Measurements from ENCODE around the gene ST3GAL3.

Gene ST3GAL3

DNA sequence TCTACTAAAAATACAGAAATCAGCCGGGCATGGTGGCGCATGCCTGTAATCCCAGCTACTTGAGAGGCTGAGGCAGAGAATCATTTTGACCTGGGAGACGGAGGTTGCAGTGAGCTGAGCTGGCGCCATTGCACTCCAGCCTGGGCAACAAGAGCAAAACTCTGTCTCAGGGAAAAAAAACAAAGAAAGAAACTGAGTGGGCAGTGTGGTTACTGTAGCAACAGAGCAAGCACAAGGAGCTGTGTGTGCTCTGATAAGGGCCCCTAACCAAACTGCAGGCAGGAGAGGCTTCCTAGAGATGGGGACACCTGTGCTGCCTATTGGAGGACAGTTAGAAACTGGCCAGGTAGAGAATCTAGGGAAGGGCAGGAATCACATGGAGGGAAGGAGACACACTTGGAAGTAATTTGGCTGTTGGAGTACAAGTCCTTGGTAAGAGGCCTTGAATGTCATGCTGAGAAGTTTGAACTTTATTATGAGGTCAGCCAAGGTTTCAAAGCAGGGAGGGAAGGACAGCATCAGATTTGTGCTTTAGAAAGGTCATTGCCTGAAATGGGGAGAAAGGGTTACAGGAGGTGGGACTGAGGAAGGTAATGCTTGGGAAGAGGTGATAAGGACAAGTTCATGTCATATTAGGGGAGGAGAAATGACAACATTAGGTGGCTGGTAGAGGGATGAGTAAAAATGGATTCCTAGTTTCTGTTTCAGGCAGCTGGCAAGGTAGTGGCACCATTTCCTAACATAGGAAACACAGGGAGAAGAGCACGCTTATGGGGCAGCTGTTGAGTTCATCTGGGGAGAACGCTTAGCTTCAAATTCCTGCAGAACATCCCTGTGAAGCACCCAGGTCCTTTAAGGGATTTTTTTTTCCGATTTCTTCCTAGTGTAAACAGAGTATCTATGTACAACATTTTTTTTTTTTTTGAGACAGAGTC lies 157.0 kb downstream of the ST3GAL3 start:
- no peaks in the 10 kb centered on the region for H3K4me1 ChIP-seq (ENCODE audit: control insufficient read depth, insufficient read depth, low read length, poor library complexity, severe bottlenecking)
- H3K36me3 ChIP-seq (ENCODE audit: control insufficient read depth, insufficient read depth, low read length): no peaks in the 10 kb centered on the region
- 93 to 99% methylated on average over 5 of the region's 7 CpGs for WGBS, 2 experiments (ENCODE audit: insufficient coverage in 2 of 2)
- no peaks in the 10 kb centered on the region for H3K9me3 ChIP-seq (ENCODE audit: control insufficient read depth, low read length)
- no peak overlapping the region for H3K27ac ChIP-seq (ENCODE audit: low read depth, low read length, severe bottlenecking)
- H3K4me3 ChIP-seq (ENCODE audit: extremely low read depth, insufficient read depth, low read length, poor library complexity, severe bottlenecking): no peak overlapping the region

DNA sequence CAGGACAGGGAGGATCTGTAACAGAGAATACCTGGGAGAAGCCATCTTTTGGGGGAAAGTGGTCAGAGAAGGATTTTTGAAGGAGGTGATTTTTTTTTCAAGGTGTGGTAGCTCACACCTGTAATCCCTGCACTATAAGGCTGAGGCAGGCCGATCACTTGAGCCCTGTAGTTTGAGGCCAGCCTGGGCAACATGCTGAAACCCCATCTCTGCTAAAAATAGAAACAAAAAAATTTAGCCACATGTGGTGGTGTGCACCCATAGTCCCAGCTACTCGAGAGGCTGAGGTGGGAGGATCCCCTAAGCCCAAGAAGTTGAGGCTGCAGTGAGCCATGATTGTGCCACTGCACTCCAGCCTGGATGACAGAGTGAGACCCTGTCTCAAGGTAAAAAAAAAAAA lies 158.9 kb downstream of the ST3GAL3 start:
- WGBS, 2 experiments (ENCODE audit: insufficient coverage in 2 of 2): 100% methylated on average over 1 to 2 of the region's 2 CpGs
- Histone ChIP-seq H3K4me1 (ENCODE audit: control insufficient read depth, insufficient read depth, low read length, poor library complexity, severe bottlenecking) (no peaks in the 10 kb centered on the region), H3K9me3 (ENCODE audit: control insufficient read depth, low read length) (no peaks in the 10 kb centered on the region), H3K4me3 (ENCODE audit: extremely low read depth, insufficient read depth, low read length, poor library complexity, severe bottlenecking) (no peak overlapping the region), H3K36me3 (ENCODE audit: control insufficient read depth, insufficient read depth, low read length) (no peaks in the 10 kb centered on the region), H3K27ac (ENCODE audit: low read depth, low read length, severe bottlenecking) (no peak overlapping the region)

DNA sequence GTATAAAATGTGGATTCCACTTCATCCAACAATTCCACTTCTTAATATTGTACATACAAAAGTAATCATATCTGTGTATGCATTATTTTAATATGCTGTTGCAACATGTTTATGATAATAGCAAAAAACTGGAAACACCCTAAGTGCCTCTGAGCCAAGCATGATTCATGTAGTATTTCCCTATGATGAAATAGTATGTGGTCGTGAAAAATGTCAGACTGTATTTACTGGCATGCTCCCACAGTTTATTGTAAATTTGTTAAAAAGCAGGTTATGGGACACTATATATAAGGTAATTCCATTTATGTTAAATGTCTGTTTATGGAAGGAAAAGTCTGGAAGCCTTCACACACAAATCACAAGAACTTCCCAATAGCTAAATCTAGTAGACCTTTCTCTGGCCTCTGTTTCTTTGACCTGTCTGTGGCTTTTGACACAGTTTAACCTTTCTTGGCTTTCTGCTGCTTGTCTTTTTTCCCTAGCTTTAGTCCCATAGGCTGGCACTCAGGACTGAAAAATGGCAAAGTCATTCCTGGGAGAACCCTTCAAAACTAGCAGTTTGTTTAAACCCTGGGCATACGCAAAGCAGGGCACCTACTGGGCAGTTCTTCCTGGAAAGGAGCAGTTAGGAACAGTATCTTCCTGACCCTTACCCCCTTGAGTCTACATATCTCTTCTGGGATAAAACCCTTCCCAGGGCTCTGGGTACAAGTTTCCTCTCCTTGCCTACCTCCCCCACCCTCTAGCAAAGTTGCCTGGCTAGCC lies 160.8 kb downstream of the ST3GAL3 start:
- Histone ChIP-seq H3K27ac (ENCODE audit: low read depth, low read length, severe bottlenecking) (no peak overlapping the region), H3K4me3 (ENCODE audit: extremely low read depth, insufficient read depth, low read length, poor library complexity, severe bottlenecking) (no peak overlapping the region)
- no CpG with 5 or more reads among the region's 2 CpGs for WGBS, 2 experiments (ENCODE audit: insufficient coverage in 2 of 2)

DNA sequence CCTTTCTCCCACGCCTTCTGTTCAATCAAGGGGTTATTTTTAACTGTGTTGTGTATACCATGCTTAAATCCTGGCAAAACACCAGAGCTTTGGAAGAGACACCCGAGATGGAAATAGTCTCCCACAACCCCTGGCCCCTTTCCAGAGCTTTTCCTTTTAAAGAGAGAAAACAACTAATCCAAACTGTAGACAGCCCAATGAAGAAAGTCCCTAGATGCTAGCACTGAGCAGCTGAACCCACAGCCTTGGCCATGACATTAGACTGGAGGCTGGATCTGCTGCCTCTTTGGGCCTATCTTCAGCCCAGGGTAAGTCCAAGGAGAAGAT lies 161.4 kb downstream of the ST3GAL3 start:
- Histone ChIP-seq H3K4me1 (ENCODE audit: control insufficient read depth, insufficient read depth, low read length, poor library complexity, severe bottlenecking) (no peaks in the 10 kb centered on the region), H3K9me3 (ENCODE audit: control insufficient read depth, low read length) (no peaks in the 10 kb centered on the region), H3K36me3 (ENCODE audit: control insufficient read depth, insufficient read depth, low read length) (no peaks in the 10 kb centered on the region), H3K27ac (ENCODE audit: low read depth, low read length, severe bottlenecking) (no peak overlapping the region), H3K4me3 (ENCODE audit: extremely low read depth, insufficient read depth, low read length, poor library complexity, severe bottlenecking) (no peak overlapping the region)
- WGBS, 2 experiments (ENCODE audit: insufficient coverage in 2 of 2): 88% methylated on average over 1 of the region's 2 CpGs; no CpG with 5 or more reads in 1 of the 2 experiments

More for the DNA sequence above, 160.8 kb downstream of the ST3GAL3 start:
- Histone ChIP-seq H3K9me3 (ENCODE audit: control insufficient read depth, low read length) (no peaks in the 10 kb centered on the region), H3K4me1 (ENCODE audit: control insufficient read depth, insufficient read depth, low read length, poor library complexity, severe bottlenecking) (no peaks in the 10 kb centered on the region), H3K36me3 (ENCODE audit: control insufficient read depth, insufficient read depth, low read length) (no peaks in the 10 kb centered on the region)

DNA sequence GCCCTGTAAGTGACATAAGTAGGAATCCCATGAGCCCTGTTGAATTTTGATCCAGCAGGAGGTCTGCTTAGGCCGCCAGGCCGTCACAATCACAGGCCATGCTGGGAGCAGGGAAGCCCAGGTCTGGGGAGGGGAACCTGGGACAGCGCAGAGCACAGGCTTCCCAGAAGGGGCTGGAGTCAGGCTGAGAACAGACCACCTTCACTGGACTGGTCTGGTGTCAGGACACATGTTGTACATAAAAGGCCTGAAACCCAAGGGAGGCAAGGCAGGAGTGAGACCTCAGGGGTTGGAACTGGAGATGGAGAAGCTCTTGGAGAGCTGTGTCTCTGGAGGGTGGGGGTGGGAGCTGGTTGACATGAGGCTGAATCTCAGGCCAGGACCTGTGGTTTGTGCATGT lies 163.0 kb downstream of the ST3GAL3 start:
- Histone ChIP-seq H3K4me1 (ENCODE audit: control insufficient read depth, insufficient read depth, low read length, poor library complexity, severe bottlenecking) (peaks cover 8% of the 10 kb centered on the region), H3K4me3 (ENCODE audit: extremely low read depth, insufficient read depth, low read length, poor library complexity, severe bottlenecking) (no peak overlapping the region), H3K27ac (ENCODE audit: low read depth, low read length, severe bottlenecking) (no peak overlapping the region), H3K9me3 (ENCODE audit: control insufficient read depth, low read length) (no peaks in the 10 kb centered on the region), H3K36me3 (ENCODE audit: control insufficient read depth, insufficient read depth, low read length) (no peaks in the 10 kb centered on the region)
- 89 to 100% methylated on average over 3 of the region's 3 CpGs for WGBS, 2 experiments (ENCODE audit: insufficient coverage in 2 of 2)

DNA sequence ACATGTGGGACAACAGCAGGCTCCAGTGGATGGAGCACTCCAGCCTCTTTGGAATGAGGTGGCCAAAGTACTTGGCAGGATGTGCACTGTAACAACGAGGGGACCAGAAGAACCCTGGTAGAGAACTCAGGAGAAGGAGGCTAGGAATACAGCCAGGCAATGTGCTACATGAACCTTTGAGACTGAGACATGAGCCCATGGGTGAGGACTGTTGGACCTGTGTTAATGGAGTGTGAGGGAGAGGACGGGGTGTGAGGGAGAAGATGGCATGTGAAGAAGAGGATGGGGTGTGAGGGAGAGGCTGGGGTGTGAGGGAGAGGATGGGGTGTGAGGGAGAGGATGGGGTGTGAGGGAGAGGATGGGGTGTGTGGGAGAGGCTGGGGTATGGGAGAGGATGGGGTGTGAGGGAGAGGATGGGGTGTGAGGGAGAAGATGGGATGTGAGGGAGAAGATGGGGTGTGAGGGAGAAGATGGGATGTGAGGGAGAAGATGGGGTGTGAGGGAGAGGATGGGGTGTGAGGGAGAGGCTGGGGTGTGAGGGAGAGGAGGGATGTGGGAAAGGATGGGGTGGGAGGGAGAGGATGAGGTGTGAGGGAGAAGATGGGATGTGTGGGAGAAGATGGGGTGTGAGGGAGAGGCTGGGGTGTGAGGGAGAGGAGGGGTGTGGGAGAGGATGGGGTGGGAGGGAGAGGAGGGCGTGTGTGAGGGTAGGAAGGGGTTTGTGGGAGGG lies 164.0 kb downstream of the ST3GAL3 start:
- no peaks in the 10 kb centered on the region for H3K9me3 ChIP-seq (ENCODE audit: control insufficient read depth, low read length)
- no peaks in the 10 kb centered on the region for H3K36me3 ChIP-seq (ENCODE audit: control insufficient read depth, insufficient read depth, low read length)
- 87 to 96% methylated on average over 2 to 3 of the region's 3 CpGs for WGBS, 2 experiments (ENCODE audit: insufficient coverage in 2 of 2)
- no peak overlapping the region for H3K27ac ChIP-seq (ENCODE audit: low read depth, low read length, severe bottlenecking)
- H3K4me1 ChIP-seq (ENCODE audit: control insufficient read depth, insufficient read depth, low read length, poor library complexity, severe bottlenecking): peaks cover 8% of the 10 kb centered on the region
- no peak overlapping the region for H3K4me3 ChIP-seq (ENCODE audit: extremely low read depth, insufficient read depth, low read length, poor library complexity, severe bottlenecking)

DNA sequence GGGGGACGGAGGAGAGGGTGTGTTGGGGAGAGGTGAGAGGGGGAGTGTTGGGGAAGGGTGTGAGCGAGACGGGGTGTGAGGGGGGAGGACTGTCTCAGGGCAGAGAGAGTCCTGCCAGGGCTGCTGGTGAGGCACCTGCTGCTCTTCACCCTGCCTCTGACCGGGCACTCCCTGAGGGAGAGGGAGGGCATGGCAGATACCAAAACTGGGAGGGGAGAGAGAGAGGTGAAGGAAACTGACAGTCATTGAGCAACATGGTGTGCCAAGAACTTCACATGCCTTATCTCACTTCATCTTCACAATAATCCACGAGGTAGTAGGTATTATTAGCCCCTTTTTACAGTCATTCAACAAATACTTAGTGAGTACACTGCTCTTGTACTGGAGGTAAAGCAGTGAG lies 164.9 kb downstream of the ST3GAL3 start:
- Histone ChIP-seq H3K27ac (ENCODE audit: low read depth, low read length, severe bottlenecking) (no peak overlapping the region), H3K4me1 (ENCODE audit: control insufficient read depth, insufficient read depth, low read length, poor library complexity, severe bottlenecking) (peaks cover 8% of the 10 kb centered on the region), H3K4me3 (ENCODE audit: extremely low read depth, insufficient read depth, low read length, poor library complexity, severe bottlenecking) (no peak overlapping the region), H3K9me3 (ENCODE audit: control insufficient read depth, low read length) (no peaks in the 10 kb centered on the region), H3K36me3 (ENCODE audit: control insufficient read depth, insufficient read depth, low read length) (no peaks in the 10 kb centered on the region)
- WGBS, 2 experiments (ENCODE audit: insufficient coverage in 2 of 2): 92 to 100% methylated on average over 1 to 3 of the region's 5 CpGs

DNA sequence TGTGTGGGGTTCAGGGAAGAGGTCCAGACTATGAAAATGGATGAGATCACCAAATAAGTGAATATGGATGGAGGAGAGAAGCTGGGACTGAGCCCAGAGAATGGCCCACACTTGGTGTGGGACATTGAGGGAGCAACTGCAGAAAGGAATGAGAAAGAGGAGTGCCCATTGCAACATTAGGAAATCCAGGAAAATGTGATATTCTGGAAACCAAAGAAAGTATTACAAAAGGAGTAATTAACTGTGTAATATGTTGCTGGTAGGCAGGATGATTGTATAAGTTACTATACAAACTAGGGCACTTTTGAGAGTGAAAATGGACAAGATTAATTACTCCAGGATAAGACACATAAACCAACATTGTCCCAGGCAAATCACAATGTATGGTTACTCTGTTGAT lies 166.5 kb downstream of the ST3GAL3 start:
- Histone ChIP-seq H3K27ac (ENCODE audit: low read depth, low read length, severe bottlenecking) (no peak overlapping the region), H3K36me3 (ENCODE audit: control insufficient read depth, insufficient read depth, low read length) (no peaks in the 10 kb centered on the region), H3K9me3 (ENCODE audit: control insufficient read depth, low read length) (no peaks in the 10 kb centered on the region), H3K4me1 (ENCODE audit: control insufficient read depth, insufficient read depth, low read length, poor library complexity, severe bottlenecking) (peaks cover 8% of the 10 kb centered on the region), H3K4me3 (ENCODE audit: extremely low read depth, insufficient read depth, low read length, poor library complexity, severe bottlenecking) (no peak overlapping the region)

DNA sequence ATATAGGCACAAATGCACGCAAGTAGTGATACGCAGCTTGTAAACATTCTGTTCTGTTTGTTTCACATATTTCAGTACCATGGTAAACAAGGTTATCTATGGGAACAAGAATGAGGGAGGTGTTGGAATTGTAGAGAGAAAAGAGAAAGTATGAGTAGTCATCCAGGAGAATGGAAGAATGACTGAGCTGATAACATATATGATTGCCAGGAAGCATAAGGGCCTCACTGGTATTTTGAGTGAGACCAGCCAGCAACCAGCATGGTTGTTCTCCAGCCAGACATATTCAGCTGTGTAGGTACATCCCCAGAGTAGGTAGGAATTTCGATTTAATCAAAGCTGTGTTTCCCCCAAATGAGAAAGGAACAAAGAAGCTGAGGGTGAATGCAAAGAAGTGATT lies 167.4 kb downstream of the ST3GAL3 start:
- Histone ChIP-seq H3K4me3 (ENCODE audit: extremely low read depth, insufficient read depth, low read length, poor library complexity, severe bottlenecking) (no peak overlapping the region), H3K36me3 (ENCODE audit: control insufficient read depth, insufficient read depth, low read length) (peaks cover 6% of the 10 kb centered on the region), H3K4me1 (ENCODE audit: control insufficient read depth, insufficient read depth, low read length, poor library complexity, severe bottlenecking) (peaks cover 8% of the 10 kb centered on the region), H3K27ac (ENCODE audit: low read depth, low read length, severe bottlenecking) (no peak overlapping the region), H3K9me3 (ENCODE audit: control insufficient read depth, low read length) (no peaks in the 10 kb centered on the region)
- WGBS, 2 experiments (ENCODE audit: insufficient coverage in 2 of 2): 97% methylated on average over 3 of the region's 3 CpGs; no CpG with 5 or more reads in 1 of the 2 experiments

DNA sequence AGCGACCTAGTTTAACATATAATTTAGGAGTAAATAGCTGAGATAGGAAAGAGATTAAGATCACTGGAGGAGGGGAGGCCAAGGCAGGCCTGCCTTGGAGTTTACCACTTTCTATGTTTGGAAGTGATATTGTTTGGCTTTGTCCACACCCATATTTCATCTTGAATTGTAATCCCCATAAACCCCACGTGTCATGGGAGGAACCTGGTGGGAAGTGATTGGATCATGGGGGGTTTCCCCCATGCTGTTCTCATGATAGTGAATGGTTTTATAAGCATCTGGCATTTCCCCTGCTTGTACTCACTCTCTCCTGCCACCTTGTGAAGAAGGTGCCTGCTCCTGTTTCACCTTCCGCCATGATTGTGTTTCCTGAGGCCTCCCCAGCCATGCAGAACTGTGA lies 168.0 kb downstream of the ST3GAL3 start:
- peaks cover 7% of the 10 kb centered on the region for H3K36me3 ChIP-seq (ENCODE audit: control insufficient read depth, insufficient read depth, low read length)
- no peaks in the 10 kb centered on the region for H3K9me3 ChIP-seq (ENCODE audit: control insufficient read depth, low read length)
- H3K4me3 ChIP-seq (ENCODE audit: extremely low read depth, insufficient read depth, low read length, poor library complexity, severe bottlenecking): no peak overlapping the region
- H3K4me1 ChIP-seq (ENCODE audit: control insufficient read depth, insufficient read depth, low read length, poor library complexity, severe bottlenecking): peaks cover 8% of the 10 kb centered on the region
- 86 to 100% methylated on average over 1 to 2 of the region's 3 CpGs for WGBS, 2 experiments (ENCODE audit: insufficient coverage in 2 of 2)
- no peak overlapping the region for H3K27ac ChIP-seq (ENCODE audit: low read depth, low read length, severe bottlenecking)
